GM21717 (cell line): ENCODE data around the gene SLC44A4.
A peak's percentile ranks its signal among the peaks of the same experiment; 100 is the strongest.
"Not testable (repeated sequence)": the region's sequence is repeated elsewhere in the genome, so short reads cannot be mapped to it uniquely, and the experiment has no call there.

Experiments used
- ATAC-seq: cut with Tn5 transposase; IDR thresholded peaks from one replicate; pipeline ENCODE4 v1.9.1; 2021; ENCODE audit warnings: mild to moderate bottlenecking, moderate library complexity; ENCODE audit not compliant: unreplicated experiment

SLC44A4 gene

DNA sequence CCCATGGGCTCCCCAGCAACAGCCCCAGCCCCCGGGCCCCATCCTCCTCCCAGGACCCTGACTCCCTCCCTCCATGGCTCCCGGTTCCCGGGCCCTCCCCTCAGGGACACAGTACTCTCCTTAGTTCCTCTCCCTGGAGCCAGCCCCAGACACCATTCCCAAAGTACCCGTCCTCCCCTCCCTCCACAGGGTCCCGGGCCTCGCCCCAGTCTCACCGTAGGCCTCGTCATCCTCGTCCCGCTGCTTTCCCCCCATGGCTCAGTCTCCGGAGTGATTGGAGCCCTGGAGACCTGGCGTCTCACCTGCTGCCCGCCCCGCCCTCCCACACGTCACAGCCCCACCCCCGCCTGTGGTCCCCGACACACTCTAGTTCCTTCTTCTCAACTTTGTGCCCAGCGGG, at the start of gene SLC44A4:
SLC44A4 (minus strand) TSS at position 272 of the 400 bp plus-strand sequence; CDS start at position 255, 17 bp downstream.
- ATAC-seq = no peak

GRCh38 chr6:31928672-31928939, 49.8 kb upstream of the SLC44A4 start:
- no peak for ATAC-seq

- ATAC-seq = no peak
Measured at GRCh38 chr6:31927863-31928671, 49.3 kb upstream of the SLC44A4 start.

DNA sequence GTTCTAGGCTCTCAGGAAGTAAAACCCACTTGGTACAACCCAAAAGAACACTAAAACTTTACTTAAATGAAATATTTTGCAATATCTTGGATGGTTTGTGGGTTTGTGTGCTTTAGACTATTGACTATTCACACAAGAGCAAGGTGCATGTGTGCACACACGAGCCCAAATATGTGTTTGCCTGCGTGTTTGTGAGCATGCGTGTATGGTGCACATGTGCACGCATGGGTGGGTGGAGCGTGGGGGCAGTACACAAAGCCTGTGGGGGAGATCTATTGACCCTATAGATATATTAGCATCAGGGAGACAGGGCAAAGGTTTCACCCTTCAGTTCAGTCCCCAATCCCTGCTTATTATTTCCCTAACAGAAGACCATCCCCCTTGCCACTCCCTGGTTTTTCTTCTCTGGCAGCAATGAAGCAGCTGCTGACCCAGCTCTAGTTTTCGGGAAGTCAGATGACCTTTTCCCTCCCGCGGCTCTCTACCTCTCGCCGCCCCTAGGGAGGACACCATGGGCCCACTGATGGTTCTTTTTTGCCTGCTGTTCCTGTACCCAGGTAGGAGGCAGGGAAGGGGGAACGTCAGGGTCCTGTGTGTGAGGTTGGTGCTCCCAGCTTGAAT, 48.6 kb upstream of the SLC44A4 start, which contains the start of gene C2:
C2 (plus strand) TSS at position 476 of the 621 bp plus-strand sequence; CDS start at position 512, 36 bp downstream.
- no peak for ATAC-seq

DNA sequence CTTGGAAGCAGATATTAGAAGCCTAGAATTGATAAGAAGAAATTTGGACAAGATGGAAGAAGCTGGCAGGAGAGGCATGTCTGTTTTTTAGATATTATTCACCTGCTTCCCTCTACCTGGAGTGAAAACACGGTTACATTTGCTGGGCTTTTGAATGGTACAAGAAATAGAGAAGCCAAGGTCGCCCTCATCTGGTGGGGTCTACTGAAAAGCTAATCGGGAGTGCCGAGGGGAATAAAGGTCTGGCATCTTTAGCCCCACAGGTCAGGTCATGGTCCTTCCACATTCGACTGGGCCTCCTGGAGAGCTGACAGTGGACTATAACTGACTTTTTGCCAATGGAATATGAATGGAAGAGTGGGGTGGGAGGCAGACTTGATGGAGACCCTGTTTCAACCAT, 44.1 kb upstream of the SLC44A4 start:
- ATAC-seq = no peak

DNA sequence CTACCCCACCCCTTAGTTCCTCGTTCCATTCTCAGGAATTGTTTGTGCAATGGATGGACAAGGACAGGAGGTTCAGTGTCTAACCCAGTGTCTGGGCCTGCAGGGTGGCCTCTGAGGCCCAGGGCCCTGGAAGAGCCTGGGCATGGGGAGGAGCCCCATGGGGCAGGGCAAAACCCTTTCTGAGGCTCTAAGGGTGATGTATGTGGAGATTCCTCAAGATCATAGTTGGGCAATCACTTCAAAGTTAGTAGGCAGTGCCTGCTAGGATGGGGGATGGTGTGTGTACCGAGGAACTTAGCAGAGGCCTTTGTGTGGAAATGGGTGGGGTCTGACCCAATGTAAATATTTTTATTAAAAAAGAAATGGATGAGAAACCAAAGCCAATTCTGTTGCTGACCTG, 42.0 kb upstream of the SLC44A4 start:
- no peak for ATAC-seq

DNA sequence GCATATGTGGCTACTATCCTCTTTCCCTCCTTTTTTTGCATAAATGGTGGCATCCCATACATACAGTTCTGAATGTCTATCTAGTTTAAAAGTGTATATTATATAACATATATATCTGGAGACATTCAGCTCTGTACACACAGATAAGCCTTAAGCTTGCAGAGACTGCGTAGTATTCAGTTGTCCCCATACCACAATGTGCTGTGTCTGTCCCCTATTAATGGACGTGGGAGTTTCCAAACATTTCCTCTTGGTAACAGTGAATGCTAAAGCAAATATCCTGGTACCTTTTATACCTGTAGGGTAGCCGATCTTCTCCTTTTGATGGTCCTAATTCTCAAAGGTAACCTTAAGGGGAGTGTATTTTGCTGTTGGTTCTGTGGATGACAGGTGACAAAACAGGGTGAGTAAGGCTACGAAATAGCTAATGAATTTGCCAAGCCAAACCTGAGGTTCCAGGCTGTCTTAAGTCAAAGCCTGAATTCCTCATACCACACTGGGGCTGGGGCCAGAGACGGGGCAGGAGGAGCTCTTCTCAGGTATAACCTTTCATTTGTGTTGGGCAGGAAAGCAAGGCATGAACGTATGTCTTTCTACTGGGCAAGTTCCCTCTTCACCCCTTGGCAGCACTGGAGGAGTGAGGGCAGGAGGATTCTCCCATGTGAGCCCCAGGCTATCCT, 41.0 kb upstream of the SLC44A4 start:
- ATAC-seq = no peak

- no peak for ATAC-seq
Measured at GRCh38 chr6:31918069-31918720, 39.4 kb upstream of the SLC44A4 start.

GRCh38 chr6:31915756-31916155, 37.0 kb upstream of the SLC44A4 start:
- no peak for ATAC-seq

GRCh38 chr6:31915351-31915750, 36.6 kb upstream of the SLC44A4 start:
- no peak for ATAC-seq

DNA sequence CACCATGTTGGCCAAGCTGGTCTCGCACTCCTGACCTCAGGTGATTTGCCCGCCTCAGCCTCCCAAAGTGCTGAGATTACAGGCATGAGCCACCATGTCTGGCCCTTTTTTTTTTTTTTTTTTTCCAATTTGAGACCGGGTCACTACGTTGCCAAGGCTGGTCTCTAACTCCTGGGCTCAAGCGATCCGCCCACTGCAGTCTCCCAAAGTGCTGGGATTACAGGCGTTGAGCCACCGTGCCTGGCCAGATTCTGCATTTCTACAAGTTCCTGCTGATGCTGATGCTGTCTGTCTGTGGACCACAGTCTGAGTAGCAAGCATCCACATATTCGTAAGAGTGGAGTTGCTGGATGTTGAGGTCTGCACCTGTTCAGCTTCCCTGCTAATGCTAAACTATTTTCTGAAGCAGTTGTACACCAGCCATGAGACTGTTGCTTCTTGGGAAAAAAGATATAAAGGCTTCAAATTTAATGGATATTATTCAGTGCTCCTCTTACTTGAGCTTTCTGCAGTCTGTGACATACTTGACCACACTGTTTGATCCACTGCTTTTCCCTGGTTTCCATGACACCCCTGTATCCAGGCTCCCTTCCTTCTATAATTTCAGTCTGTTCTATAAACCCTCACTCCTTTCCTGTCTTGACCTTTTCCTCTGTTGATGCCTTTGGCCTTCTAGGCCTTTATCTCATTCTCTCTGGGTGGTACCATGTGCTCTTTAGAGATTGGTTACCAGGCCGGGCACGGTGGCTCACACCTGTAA, 33.2 kb upstream of the SLC44A4 start:
- no peak for ATAC-seq

DNA sequence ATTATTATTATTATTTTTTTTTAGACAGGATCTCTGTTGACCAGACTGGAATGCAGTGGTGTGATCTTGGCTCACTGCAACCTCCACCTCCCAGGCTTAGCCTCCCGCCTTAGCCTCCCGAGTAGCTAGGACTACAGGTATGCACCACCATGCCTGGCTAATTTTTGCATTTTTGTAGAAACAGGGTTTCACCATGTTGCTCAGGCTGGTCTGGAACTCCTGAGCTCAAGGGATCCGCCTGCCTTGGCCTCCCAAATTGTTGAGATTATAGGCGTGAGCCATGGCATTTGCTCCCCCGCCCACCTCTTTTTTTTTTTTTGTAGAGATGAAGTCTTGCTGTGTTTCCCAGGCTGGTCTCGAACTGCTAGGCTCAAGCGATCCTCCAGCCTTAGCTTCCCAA, 30.5 kb upstream of the SLC44A4 start:
- not testable (repeated sequence) for ATAC-seq

GRCh38 chr6:31908791-31909190, 30.0 kb upstream of the SLC44A4 start:
- ATAC-seq = peak; percentile 79

GRCh38 chr6:31908255-31908654, 29.5 kb upstream of the SLC44A4 start:
- not testable (repeated sequence) for ATAC-seq

GRCh38 chr6:31907158-31907813, 28.5 kb upstream of the SLC44A4 start:
- no peak for ATAC-seq

DNA sequence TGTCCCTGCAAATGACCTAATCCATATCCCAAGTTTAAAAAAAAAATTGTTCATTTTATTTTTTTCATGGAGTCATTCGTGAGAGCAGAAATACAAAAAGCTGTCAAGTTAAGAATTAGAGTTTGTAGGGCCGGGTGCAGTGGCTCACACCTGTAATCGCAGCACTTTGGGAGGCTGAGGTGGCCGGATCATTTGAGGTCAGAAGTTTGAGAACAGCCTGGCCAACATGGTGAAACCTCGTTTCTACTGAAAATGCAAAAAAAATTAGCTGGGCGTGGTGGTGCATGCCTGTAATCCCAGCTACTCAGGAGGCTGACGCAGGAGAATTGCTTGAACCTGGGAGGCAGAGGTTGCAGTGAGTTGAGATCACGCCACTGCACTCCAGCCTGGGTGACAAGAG, 27.9 kb upstream of the SLC44A4 start:
- ATAC-seq = not testable (repeated sequence)

- no peak for ATAC-seq
Measured at GRCh38 chr6:31906122-31906521, 27.3 kb upstream of the SLC44A4 start.

DNA sequence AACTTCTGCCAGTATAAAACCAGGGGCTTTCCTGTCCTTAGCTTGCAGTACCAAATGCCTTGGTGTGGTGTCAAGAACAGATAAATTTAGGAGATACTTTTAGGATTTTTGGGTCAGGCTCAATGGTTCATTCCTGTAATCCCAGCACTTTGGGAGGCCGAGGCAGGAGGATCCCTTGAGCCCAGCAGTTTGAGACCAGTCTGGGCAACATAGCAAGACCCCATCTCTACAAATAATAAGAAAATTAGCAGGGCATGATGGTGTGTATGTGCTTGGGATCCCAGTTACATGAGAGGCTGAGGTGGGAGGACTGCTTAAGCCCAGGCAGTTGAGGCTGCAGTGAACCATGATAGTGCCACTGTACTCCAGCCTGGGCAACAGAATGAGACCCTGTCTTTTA, 26.2 kb upstream of the SLC44A4 start:
- no peak for ATAC-seq

DNA sequence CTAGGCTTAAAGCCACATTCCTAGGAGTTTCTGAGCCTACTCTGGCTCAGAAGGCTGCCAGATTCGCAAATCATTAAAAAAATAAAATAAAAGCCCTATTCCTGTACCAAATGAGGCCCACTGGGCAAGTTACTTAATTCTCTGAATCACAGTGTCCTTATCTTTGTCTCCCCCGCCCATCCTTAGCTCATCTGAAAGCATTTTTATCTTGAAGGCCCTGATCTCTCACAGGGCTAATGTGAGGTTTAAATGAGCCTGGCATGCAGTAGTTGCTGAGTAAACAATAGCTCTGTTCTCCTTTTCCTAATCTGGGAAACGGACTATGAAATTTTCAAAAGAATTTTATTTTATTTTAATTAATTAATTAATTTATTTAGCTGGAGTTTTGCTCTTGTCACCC, 25.2 kb upstream of the SLC44A4 start:
- ATAC-seq = no peak

- no peak for ATAC-seq
Measured at GRCh38 chr6:31901953-31902643, 23.3 kb upstream of the SLC44A4 start, which contains the start of gene ZBTB12. TSS of gene ZBTB12 (minus strand) at chr6:31902086. CDS start at chr6:31901305, 781 bp downstream.
